HUDEP-2 (cell line): ENCODE measurements around the gene ZNF799.
"Not testable (repeated sequence)": the region's sequence is repeated elsewhere in the genome, so short reads cannot be mapped to it uniquely, and the experiment has no call there.

ENCODE experiments used
- DNase-seq, 76 experiments: peaks; one replicate each; lab custom pipeline; 2025; ENCODE audit not compliant: unreplicated experiment in 76 of 76; lab: John Stamatoyannopoulos, UW

ZNF799 gene

GRCh38 chr19:12400633-12401502 lies at the start of gene ZNF799:
TSS of gene ZNF799 (minus strand) at chr19:12401271. CDS start at chr19:12401070, 201 bp downstream.
- peak in 73 of 76 experiments; percentile 28 to 98 (median 88) for DNase-seq

- DNase-seq: no peak
These were observed 49.8 kb upstream of the ZNF799 start for GRCh38 chr19:12450844-12451243.

- no peak for DNase-seq
These were observed 47.7 kb upstream of the ZNF799 start for GRCh38 chr19:12448808-12449207.

GRCh38 chr19:12440541-12441316 lies 39.7 kb upstream of the ZNF799 start, which contains the start of gene ZNF443:
TSS of gene ZNF443 (minus strand) at chr19:12441021. CDS start at chr19:12440914, 107 bp downstream.
- DNase-seq: peak in 75 of 76 experiments; percentile 43 to 99 (median 92)

- peak in 4 of 76 experiments; percentile 5 to 34 (median 8) for DNase-seq
These were observed 38.8 kb upstream of the ZNF799 start for GRCh38 chr19:12439686-12440540.

- DNase-seq: not testable (repeated sequence)
These were observed 29.7 kb upstream of the ZNF799 start for GRCh38 chr19:12430726-12431299.

GRCh38 chr19:12425888-12426274 lies 24.8 kb upstream of the ZNF799 start:
- DNase-seq: no peak

GRCh38 chr19:12425236-12425887 lies 24.3 kb upstream of the ZNF799 start:
- DNase-seq: no peak

GRCh38 chr19:12417273-12417672 lies 16.2 kb upstream of the ZNF799 start:
- DNase-seq: not testable (repeated sequence)

GRCh38 chr19:12411893-12412292 lies 10.8 kb upstream of the ZNF799 start:
- no peak for DNase-seq

GRCh38 chr19:12399901-12400632 lies 1.0 kb downstream of the ZNF799 start:
- peak in 5 of 76 experiments; percentile 5 to 41 (median 18) for DNase-seq

- not testable (repeated sequence) for DNase-seq
These were observed 9.9 kb downstream of the ZNF799 start for GRCh38 chr19:12391148-12391547.

GRCh38 chr19:12386365-12386764 lies 14.7 kb downstream of the ZNF799 start:
- DNase-seq: not testable (repeated sequence)

- no peak for DNase-seq
These were observed 20.7 kb downstream of the ZNF799 start for GRCh38 chr19:12380444-12380737.

- no peak for DNase-seq
These were observed 21.2 kb downstream of the ZNF799 start for GRCh38 chr19:12379732-12380443.

GRCh38 chr19:12374026-12374425 lies 27.0 kb downstream of the ZNF799 start:
- no peak for DNase-seq

GRCh38 chr19:12365236-12366162 lies 35.6 kb downstream of the ZNF799 start, which contains the start of gene ZNF442:
TSS of gene ZNF442 (minus strand) at chr19:12365683. CDS start at chr19:12363631, 2,052 bp downstream.
- DNase-seq: peak in 14 of 76 experiments; percentile 1 to 77 (median 18)
